ENCODE results near the gene CHD5.

CHD5 gene

GRCh38 chr1:6108476-6108875 lies 71.6 kb downstream of the CHD5 start:
- DNase-seq (ENCODE audit: insufficient read length, low spot score) = no peak
- no peak for FAIRE-seq
- TF ChIP-seq POLR2A (IDR thresholded peaks at IDR 0.05; ENCODE audit: low read depth, low read length) = no peak

DNA sequence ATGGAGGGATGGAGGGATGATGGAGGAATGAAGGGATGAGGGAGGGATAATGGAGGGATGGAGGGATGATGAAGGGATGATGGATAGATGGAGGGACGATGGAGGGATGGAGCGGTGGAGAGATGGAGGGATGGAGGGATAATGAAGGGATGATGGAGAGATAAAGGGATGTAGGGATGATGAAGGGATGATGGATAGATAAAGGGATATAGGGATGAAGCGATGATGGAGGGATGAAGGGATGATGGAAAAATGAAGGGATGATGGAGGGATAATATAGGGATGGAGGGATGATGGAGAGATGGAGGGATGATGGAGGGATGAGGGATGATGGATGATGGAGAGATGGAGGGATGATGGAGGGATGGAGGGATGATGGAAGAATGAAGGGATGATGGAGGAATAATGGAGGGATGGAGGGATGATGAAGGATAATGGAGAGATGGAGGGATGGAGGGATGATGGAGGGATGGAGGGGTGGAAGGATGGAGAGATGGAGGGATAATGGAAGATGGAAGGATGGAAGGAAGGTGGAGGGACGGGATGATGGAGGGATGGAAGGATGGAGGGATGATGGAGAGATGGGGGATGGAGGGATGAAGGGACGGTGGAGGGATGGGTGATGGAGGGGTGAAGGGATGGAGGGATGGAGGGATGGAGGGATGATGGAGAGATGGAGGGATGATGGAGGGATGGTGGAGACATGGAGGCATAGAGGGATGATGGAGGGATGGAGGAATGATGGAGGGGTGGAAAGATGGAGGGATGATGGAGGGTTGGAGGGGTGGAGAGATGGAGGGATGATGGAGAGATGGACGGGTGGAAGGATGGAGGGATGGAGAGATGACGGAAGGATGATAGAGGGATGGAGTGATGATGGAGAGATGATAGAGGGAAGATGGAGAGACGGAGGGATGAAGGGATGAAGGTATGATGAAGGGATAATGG lies 72.4 kb downstream of the CHD5 start:
- no peak for TF ChIP-seq POLR2A (IDR thresholded peaks at IDR 0.05; ENCODE audit: low read depth, low read length)
- no peak for DNase-seq (ENCODE audit: insufficient read length, low spot score)
- FAIRE-seq = no peak

- FAIRE-seq = no peak
- TF ChIP-seq POLR2A (IDR thresholded peaks at IDR 0.05; ENCODE audit: low read depth, low read length) = no peak
- DNase-seq (ENCODE audit: insufficient read length, low spot score) = no peak
These were observed 73.1 kb downstream of the CHD5 start for GRCh38 chr1:6106977-6107376.

- no peak for TF ChIP-seq POLR2A (IDR thresholded peaks at IDR 0.05; ENCODE audit: low read depth, low read length)
- no peak for FAIRE-seq
- DNase-seq (ENCODE audit: insufficient read length, low spot score) = no peak
These were observed 73.8 kb downstream of the CHD5 start for GRCh38 chr1:6106321-6106731.

DNA sequence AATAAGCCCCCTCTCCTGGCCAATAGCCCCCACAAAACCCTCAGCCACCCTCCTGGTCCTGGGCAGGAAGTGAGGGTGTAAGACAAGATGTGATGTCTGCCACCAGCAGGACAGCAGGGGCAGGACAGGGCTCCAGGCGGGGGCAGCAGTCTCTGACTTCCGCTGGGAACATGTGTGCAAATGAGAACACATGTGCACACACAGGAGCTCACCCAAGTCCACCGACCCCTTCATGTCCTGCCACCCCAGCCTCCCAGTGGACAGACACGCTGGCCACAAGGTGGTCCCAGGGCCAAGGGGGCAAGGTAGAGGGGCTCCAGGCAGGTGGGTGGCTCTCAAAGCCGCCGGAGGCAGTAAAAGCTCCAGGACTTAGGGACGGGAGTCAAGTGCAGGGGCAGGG lies 74.4 kb downstream of the CHD5 start:
- no peak for TF ChIP-seq POLR2A (IDR thresholded peaks at IDR 0.05; ENCODE audit: low read depth, low read length)
- FAIRE-seq (no peak), DNase-seq (ENCODE audit: insufficient read length, low spot score) (no peak)

DNA sequence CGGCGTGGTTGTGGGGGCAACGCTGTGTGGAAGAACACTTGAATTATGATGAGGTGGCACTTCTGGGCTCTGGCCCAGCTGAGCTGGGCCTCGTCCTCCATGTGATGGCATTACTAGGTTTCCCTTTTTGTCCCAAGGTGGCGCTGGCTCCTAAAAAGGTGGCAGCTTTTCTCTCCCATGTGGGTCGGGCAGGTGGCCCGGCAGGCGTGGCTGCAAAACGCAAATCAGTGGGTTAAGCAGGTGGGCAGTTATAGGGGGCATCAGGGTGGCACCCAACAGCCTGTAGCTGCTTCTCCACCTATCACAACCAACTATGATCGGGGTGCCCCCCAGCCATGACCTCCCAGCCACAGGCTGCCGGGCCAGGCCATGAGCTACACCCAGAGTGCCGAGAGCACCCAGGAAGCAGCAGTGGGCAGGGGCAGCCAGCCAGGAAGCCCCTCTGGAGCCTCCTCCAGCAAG lies 74.9 kb downstream of the CHD5 start:
- no peak for FAIRE-seq
- DNase-seq (ENCODE audit: insufficient read length, low spot score) = no peak

GRCh38 chr1:6104631-6105030 lies 75.5 kb downstream of the CHD5 start:
- DNase-seq (ENCODE audit: insufficient read length, low spot score) (no peak), FAIRE-seq (no peak)
- no peak for TF ChIP-seq POLR2A (IDR thresholded peaks at IDR 0.05; ENCODE audit: low read depth, low read length)

More for the DNA sequence above, 74.9 kb downstream of the CHD5 start:
- TF ChIP-seq POLR2A (IDR thresholded peaks at IDR 0.05; ENCODE audit: low read depth, low read length) = no peak

- no peak for FAIRE-seq
- DNase-seq (ENCODE audit: insufficient read length, low spot score) = no peak
- no peak for TF ChIP-seq POLR2A (IDR thresholded peaks at IDR 0.05; ENCODE audit: low read depth, low read length)
These were observed 76.1 kb downstream of the CHD5 start for GRCh38 chr1:6103854-6104530.

DNA sequence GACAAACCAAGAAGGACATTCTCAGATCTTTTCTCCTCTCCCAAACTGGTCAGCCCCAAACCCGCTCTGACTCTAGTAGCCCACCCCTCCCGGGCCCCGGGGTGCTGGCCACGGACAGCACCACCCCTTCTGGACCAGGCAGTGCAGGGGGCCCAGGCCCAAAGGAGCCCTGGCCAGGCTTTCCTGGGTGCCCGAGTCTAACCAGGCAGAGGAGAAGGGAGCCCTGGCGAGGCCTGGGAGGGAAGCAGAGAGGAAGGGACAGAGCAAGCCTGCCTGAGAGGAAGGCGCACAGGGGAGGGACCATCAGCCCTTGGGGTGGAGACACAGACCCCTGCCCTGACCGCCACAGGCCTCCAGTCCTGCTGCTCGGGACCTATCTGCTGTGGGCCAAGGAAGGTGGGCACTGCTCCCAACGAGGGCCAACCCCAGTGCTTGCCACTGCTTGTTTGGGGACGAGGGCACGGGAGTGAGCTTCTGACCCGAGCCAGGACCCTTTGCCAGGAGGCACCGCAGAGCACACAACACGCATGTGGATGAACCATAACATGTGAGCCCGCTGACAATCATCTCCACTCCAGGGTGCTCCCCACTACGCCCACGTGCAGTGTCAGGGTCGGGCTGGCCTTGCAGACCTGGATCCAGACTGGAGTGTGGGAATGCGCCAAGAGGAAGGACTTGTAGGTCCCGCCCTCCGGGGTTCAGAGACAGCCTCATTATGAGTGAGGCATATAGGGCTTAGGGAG lies 76.8 kb downstream of the CHD5 start:
- DNase-seq (ENCODE audit: insufficient read length, low spot score) = no peak
- FAIRE-seq = no peak
- no peak for TF ChIP-seq POLR2A (IDR thresholded peaks at IDR 0.05; ENCODE audit: low read depth, low read length)

DNA sequence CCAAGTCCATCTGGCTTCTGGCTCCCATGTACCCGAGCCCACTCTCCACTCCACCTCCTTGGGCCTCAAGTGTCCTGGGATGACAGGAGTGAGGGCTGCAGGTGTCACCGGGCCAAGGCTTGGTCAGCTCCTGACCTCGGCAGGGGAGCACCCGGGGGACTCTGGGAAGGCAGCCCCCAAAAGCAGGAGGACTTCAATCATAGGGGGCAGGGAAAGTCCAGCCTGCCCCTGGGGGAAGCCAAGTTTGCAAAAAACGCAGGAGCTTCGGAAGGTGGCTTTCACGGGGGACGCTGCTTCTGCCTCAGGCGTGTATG lies 77.6 kb downstream of the CHD5 start:
- no peak for TF ChIP-seq POLR2A (IDR thresholded peaks at IDR 0.05; ENCODE audit: low read depth, low read length)
- DNase-seq (ENCODE audit: insufficient read length, low spot score) (no peak), FAIRE-seq (no peak)

DNA sequence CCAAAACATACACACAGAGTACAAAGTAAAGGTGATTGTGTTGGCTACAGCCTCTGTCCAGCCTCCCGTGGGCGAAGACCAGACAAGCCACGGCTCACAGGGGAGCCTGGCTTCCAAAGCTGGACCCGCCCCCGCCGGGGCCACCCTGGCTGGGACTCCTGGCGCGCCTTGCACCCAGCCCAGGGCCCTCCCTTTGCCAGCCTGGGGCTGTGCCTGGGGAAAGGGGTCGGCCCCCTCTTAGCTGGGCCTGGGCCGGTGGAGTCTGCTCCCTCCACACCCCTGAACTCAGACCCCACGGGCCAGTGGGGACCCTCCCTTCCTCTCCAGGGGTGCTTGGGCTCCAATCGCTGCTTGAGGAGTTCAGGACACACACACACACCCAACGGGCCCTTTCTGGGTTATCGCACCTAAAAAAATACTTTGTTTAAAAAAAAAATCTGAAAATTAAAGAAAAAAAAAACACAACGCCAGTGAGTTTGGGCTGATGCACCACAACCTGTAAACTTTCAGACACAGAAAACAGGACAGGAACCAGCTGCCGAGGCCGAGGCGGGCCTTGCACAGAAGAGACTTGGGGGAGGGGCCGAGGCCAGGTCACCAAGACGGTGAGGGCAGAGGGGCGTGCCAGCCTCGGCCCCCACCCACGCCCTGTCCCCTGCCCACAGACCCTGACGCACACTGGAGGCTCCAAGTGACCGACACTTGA lies 78.1 kb downstream of the CHD5 start:
- DNase-seq (ENCODE audit: insufficient read length, low spot score) = no peak
- TF ChIP-seq POLR2A (IDR thresholded peaks at IDR 0.05; ENCODE audit: low read depth, low read length) = no peak

GRCh38 chr1:6100861-6101783 lies 79.0 kb downstream of the CHD5 start:
- TF ChIP-seq POLR2A (IDR thresholded peaks at IDR 0.05; ENCODE audit: low read depth, low read length) = no peak
- DNase-seq (ENCODE audit: insufficient read length, low spot score) (no peak), FAIRE-seq (no peak)

More for the DNA sequence above, 78.1 kb downstream of the CHD5 start:
- no peak for FAIRE-seq

Data from H54 (cell line).